HCT116 (cell line): ENCODE measurements around the gene PTDSS2.

Source experiments
- JUND ChIP-seq: IDR thresholded peaks from 2 replicates; pipeline ENCODE4 v1.6.1; 2012
- TCF7L2 ChIP-seq: IDR thresholded peaks from 2 replicates; pipeline ENCODE4 v1.7.0; 2011; ENCODE audit warnings: borderline replicate concordance, inconsistent platforms; ENCODE audit not compliant: insufficient read depth, insufficient read length; ENCODE audit errors: extremely low read depth
- ZFX ChIP-seq: fragments of 450-650 bp; IDR thresholded peaks from 2 replicates; pipeline ENCODE4 v1.6.1; 2017
- TF ChIP-seq, protein P1 (sequence below), 3 experiments: fragments of 200-600 bp in 1 of 3; sonication (generic) in 1 of 3; IDR thresholded peaks in 2 of 3; conservative IDR thresholded peaks in 1 of 3; 2 replicates each; pipeline ENCODE4 v1.5.1; 2012 to 2017; ENCODE audit warnings: low read depth in 2 of 3, low read length in 2 of 3, antibody characterized with exemption in 1 of 3, borderline replicate concordance in 1 of 3, control low read depth in 1 of 3, mild to moderate bottlenecking in 1 of 3, mixed read lengths in 1 of 3, mixed run types in 1 of 3, moderate library complexity in 1 of 3; ENCODE audit not compliant: insufficient read depth in 1 of 3

- TF ChIP-seq TCF7L2 (no peak), ZFX (no peak), JUND (no peak)
- TF ChIP-seq, protein P1, sequence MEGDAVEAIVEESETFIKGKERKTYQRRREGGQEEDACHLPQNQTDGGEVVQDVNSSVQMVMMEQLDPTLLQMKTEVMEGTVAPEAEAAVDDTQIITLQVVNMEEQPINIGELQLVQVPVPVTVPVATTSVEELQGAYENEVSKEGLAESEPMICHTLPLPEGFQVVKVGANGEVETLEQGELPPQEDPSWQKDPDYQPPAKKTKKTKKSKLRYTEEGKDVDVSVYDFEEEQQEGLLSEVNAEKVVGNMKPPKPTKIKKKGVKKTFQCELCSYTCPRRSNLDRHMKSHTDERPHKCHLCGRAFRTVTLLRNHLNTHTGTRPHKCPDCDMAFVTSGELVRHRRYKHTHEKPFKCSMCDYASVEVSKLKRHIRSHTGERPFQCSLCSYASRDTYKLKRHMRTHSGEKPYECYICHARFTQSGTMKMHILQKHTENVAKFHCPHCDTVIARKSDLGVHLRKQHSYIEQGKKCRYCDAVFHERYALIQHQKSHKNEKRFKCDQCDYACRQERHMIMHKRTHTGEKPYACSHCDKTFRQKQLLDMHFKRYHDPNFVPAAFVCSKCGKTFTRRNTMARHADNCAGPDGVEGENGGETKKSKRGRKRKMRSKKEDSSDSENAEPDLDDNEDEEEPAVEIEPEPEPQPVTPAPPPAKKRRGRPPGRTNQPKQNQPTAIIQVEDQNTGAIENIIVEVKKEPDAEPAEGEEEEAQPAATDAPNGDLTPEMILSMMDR (IDR thresholded peaks at IDR 0.05 in 2 of 3, conservative IDR thresholded peaks at IDR 0.05 in 1 of 3; ENCODE audit: borderline replicate concordance in 1 of 3, insufficient read depth in 1 of 3, low read depth in 2 of 3, low read length in 2 of 3) = no peak
These were observed 20.7 kb upstream of the PTDSS2 start for GRCh38 chr11:429391-429790.
